ENCODE data around the gene EFNA1.
A peak's percentile ranks its signal among the peaks of the same experiment; 100 is the strongest.

EFNA1 gene

GRCh38 chr1:155134880-155135414 lies 7.3 kb downstream of the EFNA1 start (continued):
- TF ChIP-seq, protein P1, sequence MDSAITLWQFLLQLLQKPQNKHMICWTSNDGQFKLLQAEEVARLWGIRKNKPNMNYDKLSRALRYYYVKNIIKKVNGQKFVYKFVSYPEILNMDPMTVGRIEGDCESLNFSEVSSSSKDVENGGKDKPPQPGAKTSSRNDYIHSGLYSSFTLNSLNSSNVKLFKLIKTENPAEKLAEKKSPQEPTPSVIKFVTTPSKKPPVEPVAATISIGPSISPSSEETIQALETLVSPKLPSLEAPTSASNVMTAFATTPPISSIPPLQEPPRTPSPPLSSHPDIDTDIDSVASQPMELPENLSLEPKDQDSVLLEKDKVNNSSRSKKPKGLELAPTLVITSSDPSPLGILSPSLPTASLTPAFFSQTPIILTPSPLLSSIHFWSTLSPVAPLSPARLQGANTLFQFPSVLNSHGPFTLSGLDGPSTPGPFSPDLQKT (IDR thresholded peaks at IDR 0.05; ENCODE audit: borderline replicate concordance, low read depth, low read length) = no peak
- TF ChIP-seq ZBTB48 (tag by site-specific recombination; IDR thresholded peaks at IDR 0.05) = no peak
- no peak for TF ChIP-seq ZSCAN4 (tag by site-specific recombination; IDR thresholded peaks at IDR 0.05)
- no peak for TF ChIP-seq ZNF10 (tag by site-specific recombination; IDR thresholded peaks at IDR 0.05)
- TF ChIP-seq, protein P2, sequence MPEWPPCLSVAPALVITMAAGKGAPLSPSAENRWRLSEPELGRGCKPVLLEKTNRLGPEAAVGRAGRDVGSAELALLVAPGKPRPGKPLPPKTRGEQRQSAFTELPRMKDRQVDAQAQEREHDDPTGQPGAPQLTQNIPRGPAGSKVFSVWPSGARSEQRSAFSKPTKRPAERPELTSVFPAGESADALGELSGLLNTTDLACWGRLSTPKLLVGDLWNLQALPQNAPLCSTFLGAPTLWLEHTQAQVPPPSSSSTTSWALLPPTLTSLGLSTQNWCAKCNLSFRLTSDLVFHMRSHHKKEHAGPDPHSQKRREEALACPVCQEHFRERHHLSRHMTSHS (tag by site-specific recombination; IDR thresholded peaks at IDR 0.05) = no peak
- TF ChIP-seq YY1 (tag by site-specific recombination; IDR thresholded peaks at IDR 0.05) = no peak
- TF ChIP-seq, protein P3, sequence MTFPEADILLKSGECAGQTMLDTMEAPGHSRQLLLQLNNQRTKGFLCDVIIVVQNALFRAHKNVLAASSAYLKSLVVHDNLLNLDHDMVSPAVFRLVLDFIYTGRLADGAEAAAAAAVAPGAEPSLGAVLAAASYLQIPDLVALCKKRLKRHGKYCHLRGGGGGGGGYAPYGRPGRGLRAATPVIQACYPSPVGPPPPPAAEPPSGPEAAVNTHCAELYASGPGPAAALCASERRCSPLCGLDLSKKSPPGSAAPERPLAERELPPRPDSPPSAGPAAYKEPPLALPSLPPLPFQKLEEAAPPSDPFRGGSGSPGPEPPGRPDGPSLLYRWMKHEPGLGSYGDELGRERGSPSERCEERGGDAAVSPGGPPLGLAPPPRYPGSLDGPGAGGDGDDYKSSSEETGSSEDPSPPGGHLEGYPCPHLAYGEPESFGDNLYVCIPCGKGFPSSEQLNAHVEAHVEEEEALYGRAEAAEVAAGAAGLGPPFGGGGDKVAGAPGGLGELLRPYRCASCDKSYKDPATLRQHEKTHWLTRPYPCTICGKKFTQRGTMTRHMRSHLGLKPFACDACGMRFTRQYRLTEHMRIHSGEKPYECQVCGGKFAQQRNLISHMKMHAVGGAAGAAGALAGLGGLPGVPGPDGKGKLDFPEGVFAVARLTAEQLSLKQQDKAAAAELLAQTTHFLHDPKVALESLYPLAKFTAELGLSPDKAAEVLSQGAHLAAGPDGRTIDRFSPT (tag by site-specific recombination; IDR thresholded peaks at IDR 0.05) = peak; percentile 58; the same call in 1 of the 2 replicates
- TF ChIP-seq KLF17 (tag by site-specific recombination; IDR thresholded peaks at IDR 0.05) = no peak
- no peak for TF ChIP-seq ZNF354C (tag by site-specific recombination; IDR thresholded peaks at IDR 0.05; ENCODE audit: borderline replicate concordance, low read depth)
- peak; percentile 70; the same call in 1 of the 2 replicates for TF ChIP-seq PRDM10 (tag by site-specific recombination; IDR thresholded peaks at IDR 0.05)
- TF ChIP-seq ZNF394 (tag by site-specific recombination; IDR thresholded peaks at IDR 0.05; ENCODE audit: borderline replicate concordance) = no peak; the same call in 1 of the 2 replicates
- TF ChIP-seq ZNF324 (tag by site-specific recombination; IDR thresholded peaks at IDR 0.05) = no peak
- no peak for TF ChIP-seq ZNF37A (tag by site-specific recombination; IDR thresholded peaks at IDR 0.05)
- no peak for TF ChIP-seq ZNF549 (tag by site-specific recombination; IDR thresholded peaks at IDR 0.05)
- peak; percentile 76 for TF ChIP-seq KLF1 (tag by site-specific recombination; IDR thresholded peaks at IDR 0.05)
- TF ChIP-seq ZSCAN16 (tag by site-specific recombination; IDR thresholded peaks at IDR 0.05) = no peak
- no peak for TF ChIP-seq ZNF792 (tag by site-specific recombination; IDR thresholded peaks at IDR 0.05)
- TF ChIP-seq ZFP41 (tag by site-specific recombination; IDR thresholded peaks at IDR 0.05; ENCODE audit: borderline replicate concordance) = no peak
- TF ChIP-seq ZNF626 (tag by site-specific recombination; IDR thresholded peaks at IDR 0.05) = no peak
- TF ChIP-seq ZNF530 (tag by site-specific recombination; IDR thresholded peaks at IDR 0.05; ENCODE audit: low read depth) = no peak
- no peak for TF ChIP-seq PRDM2 (tag by site-specific recombination; IDR thresholded peaks at IDR 0.05; ENCODE audit: borderline replicate concordance)
- peak; percentile 57; the same call in 1 of the 2 replicates for TF ChIP-seq PRDM1 (tag by site-specific recombination; IDR thresholded peaks at IDR 0.05)
- TF ChIP-seq ZNF248 (tag by site-specific recombination; IDR thresholded peaks at IDR 0.05) = no peak

All from HEK293 (cell line).